Vagina (tissue), 2 donors: ENCODE results near the gene SYNE4. TPM values are rescaled to one million over a fixed set of nuclear protein-coding genes. Genes with fewer than 3 reads are reported as not detected.

Source experiments
- DNase-seq, 2 donors: peaks; one replicate each; pipeline ENCODE4 v3.0.0-alpha.2; 2017; ENCODE audit errors: extremely low spot score in 2 of 2
- H3K27ac ChIP-seq: fragments of 200-600 bp; sonication (generic); one replicate; pipeline ENCODE4 v1.5.1; 2019
- H3K27me3 ChIP-seq: fragments of 200-600 bp; sonication (generic); one replicate; pipeline ENCODE4 v1.5.1; 2019
- H3K36me3 ChIP-seq, 2 donors: fragments of 200-600 bp; sonication (generic); one replicate each; pipeline ENCODE4 v1.5.1; 2017 to 2019
- H3K4me1 ChIP-seq: fragments of 200-600 bp; sonication (generic); one replicate; pipeline ENCODE4 v1.5.1; 2019
- H3K4me3 ChIP-seq, 2 donors: fragments of 200-600 bp; sonication (generic); 1 replicate in 1 of 2; 2 replicates in 1 of 2; pipeline ENCODE4 v1.5.1; 2016 to 2019
- H3K9me3 ChIP-seq: fragments of 200-600 bp; sonication (generic); one replicate; pipeline ENCODE4 v1.5.1; 2019
- POLR2A ChIP-seq, 2 donors: fragments of 450-650 bp; IDR thresholded peaks; one replicate each; pipeline ENCODE4 v1.6.1; 2017; ENCODE audit warnings: antibody characterized with exemption in 2 of 2, mild to moderate bottlenecking in 2 of 2, moderate library complexity in 2 of 2
- POLR2AphosphoS5 ChIP-seq, 2 donors: sonication (generic); formaldehyde crosslinking; IDR thresholded peaks; one replicate each; pipeline ENCODE4 v1.9.0; 2017; ENCODE audit warnings: antibody characterized with exemption in 2 of 2, mild to moderate bottlenecking in 2 of 2, low read depth in 1 of 2; ENCODE audit not compliant: insufficient read depth in 1 of 2
- intact Hi-C: fragments of 100-400 bp; cut with DNase I; formaldehyde crosslinking; loops from one replicate; pipeline ENCODE4 v1.15.1; 2023
- total RNA-seq: library from RNA; depleted of rRNA; stranded (reverse); fragments of >200 nt; gene quantifications from one replicate; pipeline ENCODE4 v1.2.3, GENCODE V29; 2016
- TF ChIP-seq, protein P1 (sequence below), 3 experiments: fragments of 450-650 bp in 2 of 3; fragments of 200-600 bp in 1 of 3; sonication (generic) in 1 of 3; IDR thresholded peaks; one replicate each; pipeline ENCODE4 v1.5.1; 2017 to 2019; ENCODE audit warnings: antibody characterized with exemption in 3 of 3, mild to moderate bottlenecking in 2 of 3, moderate library complexity in 2 of 3

Gene SYNE4, protein sequence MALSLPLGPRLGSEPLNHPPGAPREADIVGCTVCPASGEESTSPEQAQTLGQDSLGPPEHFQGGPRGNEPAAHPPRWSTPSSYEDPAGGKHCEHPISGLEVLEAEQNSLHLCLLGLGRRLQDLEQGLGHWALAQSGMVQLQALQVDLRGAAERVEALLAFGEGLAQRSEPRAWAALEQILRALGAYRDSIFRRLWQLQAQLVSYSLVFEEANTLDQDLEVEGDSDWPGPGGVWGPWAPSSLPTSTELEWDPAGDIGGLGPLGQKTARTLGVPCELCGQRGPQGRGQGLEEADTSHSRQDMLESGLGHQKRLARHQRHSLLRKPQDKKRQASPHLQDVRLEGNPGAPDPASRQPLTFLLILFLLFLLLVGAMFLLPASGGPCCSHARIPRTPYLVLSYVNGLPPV
- 2.0 TPM for total RNA-seq

DNA sequence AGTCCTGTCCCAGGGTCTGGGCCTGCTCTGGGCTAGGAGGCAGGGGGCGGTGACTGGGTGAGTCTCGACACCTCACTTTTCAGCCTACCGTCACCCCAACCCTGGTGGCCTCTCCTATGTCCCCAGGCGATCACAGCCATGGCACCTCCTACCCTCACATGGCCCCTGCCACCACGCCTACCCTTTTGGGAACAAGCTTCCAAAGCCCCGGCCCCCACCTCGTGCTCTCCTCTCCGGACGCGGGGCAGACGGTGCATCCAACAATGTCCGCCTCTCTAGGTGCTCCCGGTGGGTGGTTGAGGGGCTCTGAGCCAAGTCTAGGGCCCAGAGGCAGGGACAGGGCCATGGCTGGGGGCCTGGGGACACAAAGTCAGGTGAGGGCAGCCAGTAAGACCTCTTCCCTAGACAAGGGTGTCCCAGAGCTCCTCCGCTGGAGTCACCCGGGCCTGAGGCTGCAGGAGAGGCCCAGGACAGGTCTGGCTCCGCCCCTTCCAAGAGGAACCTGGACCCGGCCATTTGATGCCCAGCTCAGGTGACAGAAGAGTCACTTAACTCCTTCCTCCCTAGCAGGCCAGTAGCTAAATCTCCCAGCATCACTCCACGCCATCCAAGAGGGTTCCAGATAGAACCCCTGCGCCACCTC, at the start of gene SYNE4:
TSS of gene SYNE4 (minus strand) at position 478 of the 643 bp plus-strand sequence. CDS start at position 346, 132 bp downstream.
- no peak for TF ChIP-seq POLR2AphosphoS5 (IDR thresholded peaks at IDR 0.05; ENCODE audit: insufficient read depth in 1 of 2, low read depth in 1 of 2)
- TF ChIP-seq, protein P1, sequence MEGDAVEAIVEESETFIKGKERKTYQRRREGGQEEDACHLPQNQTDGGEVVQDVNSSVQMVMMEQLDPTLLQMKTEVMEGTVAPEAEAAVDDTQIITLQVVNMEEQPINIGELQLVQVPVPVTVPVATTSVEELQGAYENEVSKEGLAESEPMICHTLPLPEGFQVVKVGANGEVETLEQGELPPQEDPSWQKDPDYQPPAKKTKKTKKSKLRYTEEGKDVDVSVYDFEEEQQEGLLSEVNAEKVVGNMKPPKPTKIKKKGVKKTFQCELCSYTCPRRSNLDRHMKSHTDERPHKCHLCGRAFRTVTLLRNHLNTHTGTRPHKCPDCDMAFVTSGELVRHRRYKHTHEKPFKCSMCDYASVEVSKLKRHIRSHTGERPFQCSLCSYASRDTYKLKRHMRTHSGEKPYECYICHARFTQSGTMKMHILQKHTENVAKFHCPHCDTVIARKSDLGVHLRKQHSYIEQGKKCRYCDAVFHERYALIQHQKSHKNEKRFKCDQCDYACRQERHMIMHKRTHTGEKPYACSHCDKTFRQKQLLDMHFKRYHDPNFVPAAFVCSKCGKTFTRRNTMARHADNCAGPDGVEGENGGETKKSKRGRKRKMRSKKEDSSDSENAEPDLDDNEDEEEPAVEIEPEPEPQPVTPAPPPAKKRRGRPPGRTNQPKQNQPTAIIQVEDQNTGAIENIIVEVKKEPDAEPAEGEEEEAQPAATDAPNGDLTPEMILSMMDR (IDR thresholded peaks at IDR 0.05): no peak
- peaks cover 0 to 5% of the 10 kb centered on the region in 2 donors for H3K36me3 ChIP-seq
- peak within 1 kb of the TSS; percentile 43 to 49 for H3K4me3 ChIP-seq
- intact Hi-C loops: no loop called here
- peak within 1 kb of the TSS; percentile 53 for H3K27ac ChIP-seq
- no peaks in the 10 kb centered on the region for H3K9me3 ChIP-seq
- H3K4me1 ChIP-seq: peaks cover 22% of the 10 kb centered on the region
- H3K27me3 ChIP-seq: no peaks in the 10 kb centered on the region
- no peak for DNase-seq

DNA sequence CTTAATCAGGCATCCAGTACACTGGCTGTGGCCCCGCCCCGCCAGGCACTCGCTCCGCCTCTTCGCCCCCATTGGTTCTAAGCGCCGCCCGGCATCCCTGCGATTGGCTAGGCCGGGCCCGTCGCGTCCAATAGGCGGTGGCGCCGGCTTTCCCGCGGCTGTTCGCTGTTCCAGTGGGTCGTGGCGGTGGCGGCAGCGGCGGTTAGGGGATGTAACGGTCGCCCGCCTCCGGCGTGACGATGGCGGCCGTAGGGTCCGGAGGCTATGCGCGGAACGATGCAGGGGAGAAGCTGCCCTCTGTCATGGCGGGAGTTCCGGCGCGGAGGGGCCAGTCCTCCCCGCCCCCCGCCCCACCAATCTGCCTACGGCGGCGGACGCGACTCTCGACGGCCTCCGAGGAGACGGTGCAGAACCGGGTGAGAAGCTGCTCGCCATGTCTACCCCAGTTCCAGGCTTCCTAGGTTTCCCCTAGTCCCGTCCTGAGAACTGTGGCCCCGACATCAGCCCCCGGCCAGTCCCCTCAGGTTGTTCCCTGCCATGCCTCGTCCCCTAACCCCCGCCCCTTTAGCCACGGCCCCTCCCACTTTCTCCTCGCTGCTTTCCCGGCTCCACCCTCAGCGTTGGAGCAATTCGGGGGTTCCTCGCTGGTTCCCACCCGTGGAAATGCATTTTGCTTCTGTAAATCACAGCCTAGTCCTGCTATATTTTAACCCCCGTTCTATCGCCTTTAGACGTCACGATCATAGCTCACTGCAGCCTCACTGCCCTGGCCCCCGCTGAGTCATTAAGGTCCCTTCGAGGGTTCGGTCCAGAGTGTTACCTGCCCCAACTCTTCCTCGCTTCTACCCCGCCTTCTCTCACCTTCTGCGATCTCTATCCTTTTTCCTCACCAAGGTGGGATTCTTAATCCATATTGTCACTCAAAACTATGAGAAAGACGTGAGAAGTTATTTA, 46.4 kb upstream of the SYNE4 start, which contains the start of gene WDR62:
TSS of gene WDR62 (plus strand) at position 165 of the 954 bp plus-strand sequence. CDS start at position 240, 75 bp downstream.
- Histone ChIP-seq H3K9me3 (no peaks in the 10 kb centered on the region), H3K4me3 (peak within 1 kb of the TSS; percentile 54 to 63), H3K36me3 (no peaks in the 10 kb centered on the region), H3K27me3 (no peaks in the 10 kb centered on the region), H3K27ac (peak within 1 kb of the TSS; percentile 94), H3K4me1 (peaks cover 25% of the 10 kb centered on the region)
- intact Hi-C loops: loop anchor here (5.0 to 10.0 kb wide), 2 partner anchors 58 to 60 kb away; partner anchors contain the start of genes OVOL3, POLR2I, SDHAF1 and TBCB
- DNase-seq: no peak
- TF ChIP-seq POLR2AphosphoS5 (IDR thresholded peaks at IDR 0.05; ENCODE audit: insufficient read depth in 1 of 2, low read depth in 1 of 2) (no peak), POLR2A (IDR thresholded peaks at IDR 0.05) (no peak)
- TF ChIP-seq, protein P1 (IDR thresholded peaks at IDR 0.05): no peak

DNA sequence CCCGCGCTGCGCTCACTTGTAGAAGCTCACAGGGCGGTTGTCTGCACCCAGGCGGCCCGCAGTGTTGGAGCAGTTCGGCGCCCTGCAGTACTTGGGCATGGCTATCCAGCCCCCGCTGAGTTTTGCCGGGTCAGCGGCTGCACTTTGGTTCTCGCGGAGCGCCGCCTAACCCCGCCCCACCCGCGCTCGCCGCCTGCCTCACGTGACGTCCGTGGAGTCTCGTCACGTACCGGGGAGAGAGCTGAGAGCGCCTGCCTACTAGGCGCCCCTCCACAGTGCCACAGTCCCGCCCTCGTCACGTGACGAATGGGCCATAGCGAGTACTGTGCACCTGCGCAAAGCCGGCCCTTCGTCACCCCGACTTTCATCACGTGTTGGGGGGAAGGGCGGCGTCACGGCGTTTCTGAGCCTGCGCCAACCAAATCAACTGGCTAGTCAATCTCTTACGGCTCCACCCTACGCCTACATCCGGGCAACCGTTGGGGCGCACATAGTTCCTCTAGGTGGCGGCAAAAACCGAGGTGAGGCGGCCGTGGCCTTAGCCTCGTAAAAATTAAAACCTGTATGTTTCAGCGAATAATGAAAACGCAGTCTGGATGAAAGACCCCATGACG, 45.6 kb upstream of the SYNE4 start, which contains the start of gene THAP8:
TSS of gene THAP8 (minus strand) at position 167 of the 614 bp plus-strand sequence. CDS start at position 99, 68 bp downstream.
- intact Hi-C loops: loop anchor here (5.0 to 10.0 kb wide), 2 partner anchors 57 to 61 kb away; partner anchors contain the start of genes OVOL3, POLR2I, SDHAF1 and TBCB
- peak within 1 kb of the TSS; percentile 54 to 63 for H3K4me3 ChIP-seq

GRCh38 chr19:36051637-36052036, 43.0 kb upstream of the SYNE4 start:
- Histone ChIP-seq H3K36me3 (no peaks in the 10 kb centered on the region), H3K4me1 (peaks cover 25% of the 10 kb centered on the region), H3K9me3 (no peaks in the 10 kb centered on the region), H3K27ac (no peak overlapping the region), H3K27me3 (no peaks in the 10 kb centered on the region), H3K4me3 (no peak overlapping the region)
- no peak for DNase-seq
- intact Hi-C loops: loop anchor here (5.0 to 10.0 kb wide), 2 partner anchors 54 to 63 kb away; partner anchors contain the start of genes OVOL3, POLR2I, SDHAF1 and TBCB
- TF ChIP-seq, protein P1 (IDR thresholded peaks at IDR 0.05): no peak
- TF ChIP-seq POLR2AphosphoS5 (IDR thresholded peaks at IDR 0.05; ENCODE audit: insufficient read depth in 1 of 2, low read depth in 1 of 2) (no peak), POLR2A (IDR thresholded peaks at IDR 0.05) (no peak)

More for the DNA sequence above, 45.6 kb upstream of the SYNE4 start, which contains the start of gene THAP8:
- H3K36me3 ChIP-seq: no peaks in the 10 kb centered on the region
- no peaks in the 10 kb centered on the region for H3K27me3 ChIP-seq
- TF ChIP-seq, protein P1 (IDR thresholded peaks at IDR 0.05): peak in 1 of 3 experiments; percentile 45
- TF ChIP-seq POLR2A (IDR thresholded peaks at IDR 0.05) (peak in 1 of 2 donors; percentile 69), POLR2AphosphoS5 (IDR thresholded peaks at IDR 0.05; ENCODE audit: insufficient read depth in 1 of 2, low read depth in 1 of 2) (peak; percentile 98 to 100)
- H3K4me1 ChIP-seq: peaks cover 25% of the 10 kb centered on the region
- peak within 1 kb of the TSS; percentile 94 for H3K27ac ChIP-seq
- DNase-seq: peak; percentile 99 to 100
- no peaks in the 10 kb centered on the region for H3K9me3 ChIP-seq
